Measurements from ENCODE around the gene TANGO6.

- TF ChIP-seq CTCF (IDR thresholded peaks at IDR 0.05) (no peak), POLR2A (IDR thresholded peaks at IDR 0.05) (no peak)
Measured at GRCh38 chr16:69040144-69040909, 197.0 kb downstream of the TANGO6 start.
